DOHH2 (cell line): ENCODE results near the gene LYVE1.

Experiments
- CTCF ChIP-seq: fragments of 200-600 bp; sonication (generic); IDR thresholded peaks from one replicate; pipeline ENCODE4 v1.5.1; 2014; ENCODE audit warnings: antibody characterized with exemption, mild to moderate bottlenecking, low read depth, low read length; ENCODE audit not compliant: poor library complexity, severe bottlenecking
- EZH2phosphoT487 ChIP-seq: fragments of 200-600 bp; sonication (generic); IDR thresholded peaks from 2 replicates; pipeline ENCODE4 v1.6.1; 2017; ENCODE audit warnings: borderline replicate concordance, mild to moderate bottlenecking, antibody characterized with exemption, low read length, moderate library complexity, mixed read lengths

- no peak for TF ChIP-seq CTCF
- no peak for TF ChIP-seq EZH2phosphoT487
These were observed 7.0 kb upstream of the LYVE1 start for GRCh38 chr11:10575346-10576034.
